ENCODE measurements around the gene INTS1.

The INTS1 gene

DNA sequence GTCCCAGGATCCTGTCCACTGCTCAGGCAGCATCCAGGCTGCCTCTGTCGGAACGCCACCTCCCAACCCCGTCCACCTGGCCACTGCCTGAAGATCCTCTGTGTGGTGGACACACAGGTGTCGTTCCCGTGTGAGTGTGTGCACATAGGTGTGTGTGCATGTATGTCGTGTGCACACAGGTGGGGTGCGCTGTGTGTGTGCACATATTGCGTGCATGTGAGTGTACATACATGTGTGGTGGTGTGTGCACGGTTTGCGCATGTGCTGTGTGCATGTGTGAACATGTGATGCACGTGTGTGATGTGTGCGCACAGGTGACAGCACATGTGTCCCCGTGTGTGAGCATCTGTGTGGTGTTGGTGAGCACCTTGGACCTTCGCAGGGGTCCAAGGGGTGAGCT, 44.8 kb upstream of the INTS1 start:
- no peak for DNase-seq (ENCODE audit: extremely low read depth, low read depth)
- TF ChIP-seq, protein P1, sequence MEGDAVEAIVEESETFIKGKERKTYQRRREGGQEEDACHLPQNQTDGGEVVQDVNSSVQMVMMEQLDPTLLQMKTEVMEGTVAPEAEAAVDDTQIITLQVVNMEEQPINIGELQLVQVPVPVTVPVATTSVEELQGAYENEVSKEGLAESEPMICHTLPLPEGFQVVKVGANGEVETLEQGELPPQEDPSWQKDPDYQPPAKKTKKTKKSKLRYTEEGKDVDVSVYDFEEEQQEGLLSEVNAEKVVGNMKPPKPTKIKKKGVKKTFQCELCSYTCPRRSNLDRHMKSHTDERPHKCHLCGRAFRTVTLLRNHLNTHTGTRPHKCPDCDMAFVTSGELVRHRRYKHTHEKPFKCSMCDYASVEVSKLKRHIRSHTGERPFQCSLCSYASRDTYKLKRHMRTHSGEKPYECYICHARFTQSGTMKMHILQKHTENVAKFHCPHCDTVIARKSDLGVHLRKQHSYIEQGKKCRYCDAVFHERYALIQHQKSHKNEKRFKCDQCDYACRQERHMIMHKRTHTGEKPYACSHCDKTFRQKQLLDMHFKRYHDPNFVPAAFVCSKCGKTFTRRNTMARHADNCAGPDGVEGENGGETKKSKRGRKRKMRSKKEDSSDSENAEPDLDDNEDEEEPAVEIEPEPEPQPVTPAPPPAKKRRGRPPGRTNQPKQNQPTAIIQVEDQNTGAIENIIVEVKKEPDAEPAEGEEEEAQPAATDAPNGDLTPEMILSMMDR (IDR thresholded peaks at IDR 0.05; ENCODE audit: low read depth, low read length): no peak

DNA sequence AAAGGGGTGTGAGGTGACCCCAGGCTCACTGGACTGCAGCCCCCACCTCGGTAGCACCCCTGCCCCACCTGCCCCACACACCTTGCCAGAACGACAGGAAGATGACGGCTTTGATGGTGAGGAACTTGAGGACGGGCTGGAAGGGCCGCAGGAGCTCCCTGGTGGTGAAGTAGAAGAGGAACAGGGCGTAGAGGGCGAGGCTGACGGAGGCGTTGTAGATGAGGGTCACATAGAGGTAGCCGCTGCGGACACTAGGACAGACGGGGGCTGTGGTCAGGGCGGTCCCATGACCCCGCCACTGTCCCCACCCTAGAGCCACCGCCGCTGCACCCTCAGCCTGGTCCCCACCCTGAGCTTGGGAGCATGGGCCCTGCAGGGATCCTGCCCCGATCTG, 44.2 kb upstream of the INTS1 start:
- TF ChIP-seq, protein P1 (IDR thresholded peaks at IDR 0.05; ENCODE audit: low read depth, low read length): no peak
- DNase-seq (ENCODE audit: extremely low read depth, low read depth): no peak

DNA sequence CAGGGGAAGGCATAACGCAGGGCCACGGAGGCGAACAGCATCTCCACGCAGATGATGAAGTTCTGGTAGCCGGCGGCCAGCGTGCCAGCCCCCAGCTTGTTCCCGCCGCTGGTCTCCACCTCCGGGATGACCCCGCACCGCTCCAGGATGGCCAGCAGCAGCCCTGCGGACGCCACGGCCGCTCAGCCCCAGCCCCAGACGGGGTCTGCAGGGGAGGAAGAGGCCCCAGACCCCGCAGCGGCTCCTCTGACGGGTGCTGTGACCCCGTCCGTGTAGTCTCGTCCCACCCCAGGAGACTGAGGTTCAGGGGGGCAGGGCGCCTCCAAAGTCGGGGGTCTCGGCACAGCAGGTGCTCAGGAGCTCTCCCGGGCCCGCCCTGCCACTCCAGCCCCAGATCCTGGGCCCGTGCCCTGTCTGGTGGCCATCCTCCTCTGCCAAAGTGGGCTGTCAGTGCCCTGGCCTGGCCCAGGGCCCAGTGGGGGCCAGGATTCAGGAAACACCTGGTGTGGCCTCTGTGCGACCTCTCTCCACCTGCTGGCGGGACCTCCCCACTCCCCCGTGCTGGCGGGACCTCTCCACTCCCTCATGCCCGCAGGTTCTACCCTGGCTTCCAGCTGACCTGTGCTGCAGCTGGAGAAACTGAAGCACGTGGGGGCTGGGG, 43.7 kb upstream of the INTS1 start:
- DNase-seq (ENCODE audit: extremely low read depth, low read depth): no peak
- TF ChIP-seq, protein P1 (IDR thresholded peaks at IDR 0.05; ENCODE audit: low read depth, low read length): no peak

DNA sequence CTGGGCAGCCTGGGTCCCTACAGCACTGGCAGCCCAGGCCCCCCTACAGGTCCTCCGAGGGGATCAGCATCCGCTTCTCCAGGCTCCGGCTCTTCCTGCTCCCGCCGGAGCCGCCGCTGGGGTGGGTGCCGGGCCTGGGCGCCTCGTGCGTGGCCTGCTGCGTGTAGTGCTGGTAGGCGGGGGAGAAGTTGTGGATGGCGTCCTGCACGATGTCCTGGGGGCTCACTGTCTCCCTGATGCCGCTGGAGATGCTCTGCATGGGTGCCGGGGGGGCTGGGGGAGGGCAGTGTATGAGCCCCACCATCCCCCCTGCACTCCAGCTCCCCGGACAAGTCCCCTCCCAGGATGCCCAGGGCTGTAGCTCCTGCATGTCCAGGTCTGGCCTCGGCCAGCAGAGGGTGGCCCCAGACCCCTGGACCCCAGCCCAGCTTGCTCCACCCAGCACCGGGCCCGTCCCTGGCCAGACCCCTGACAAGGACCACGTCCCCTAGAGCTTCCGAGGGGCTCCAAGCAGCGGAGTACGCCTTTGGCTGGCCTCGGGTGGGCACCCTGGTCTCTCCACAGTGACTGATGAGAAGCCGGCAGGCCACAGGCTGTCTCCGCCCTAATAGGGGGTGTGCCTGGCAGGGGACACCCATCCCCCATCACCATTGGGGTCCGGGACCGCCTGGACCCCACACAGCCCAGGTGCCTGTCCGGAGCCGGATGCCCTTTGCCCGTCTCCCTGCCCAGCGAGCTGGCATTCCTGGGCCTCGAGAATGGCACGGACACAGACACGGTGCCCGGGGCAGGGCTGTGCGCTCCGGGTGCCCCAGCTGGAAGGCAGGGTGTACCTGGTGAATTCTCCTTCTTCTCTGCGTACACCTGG, 43.0 kb upstream of the INTS1 start:
- TF ChIP-seq, protein P1 (IDR thresholded peaks at IDR 0.05; ENCODE audit: low read depth, low read length): no peak
- no peak for DNase-seq (ENCODE audit: extremely low read depth, low read depth)

DNA sequence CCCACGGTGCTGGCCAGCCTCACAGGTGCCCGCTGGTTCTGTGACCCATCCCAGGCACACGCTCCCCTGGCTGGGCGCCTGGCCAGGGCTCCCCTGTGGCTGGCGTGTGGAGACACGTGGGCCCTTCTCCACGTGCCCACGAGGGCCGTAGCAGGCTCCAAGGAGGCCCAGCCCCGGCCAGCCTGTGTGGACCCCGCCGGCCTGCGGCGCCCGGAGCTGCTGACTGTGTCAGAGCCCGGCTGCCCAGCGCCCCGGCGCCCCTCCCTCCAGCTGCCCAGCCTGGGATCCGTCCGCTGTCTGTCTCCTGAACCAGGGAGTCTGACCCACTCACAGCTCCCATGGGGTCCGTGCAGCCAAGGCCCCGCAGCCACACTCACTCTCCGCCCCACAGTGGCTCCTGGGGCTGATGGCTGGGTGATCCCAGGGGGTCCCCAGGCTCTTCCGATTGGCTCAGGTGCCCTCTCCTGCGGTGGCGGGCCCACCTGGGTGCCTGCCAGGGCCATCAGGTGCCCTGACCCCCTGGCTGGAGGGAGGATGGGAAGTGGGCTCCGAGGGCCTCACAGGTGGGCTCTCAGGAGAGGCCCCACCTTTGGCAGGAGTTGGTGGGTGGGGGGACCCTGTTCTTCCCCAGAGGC, 42.2 kb upstream of the INTS1 start:
- DNase-seq (ENCODE audit: extremely low read depth, low read depth): no peak
- TF ChIP-seq, protein P1 (IDR thresholded peaks at IDR 0.05; ENCODE audit: low read depth, low read length): no peak

DNA sequence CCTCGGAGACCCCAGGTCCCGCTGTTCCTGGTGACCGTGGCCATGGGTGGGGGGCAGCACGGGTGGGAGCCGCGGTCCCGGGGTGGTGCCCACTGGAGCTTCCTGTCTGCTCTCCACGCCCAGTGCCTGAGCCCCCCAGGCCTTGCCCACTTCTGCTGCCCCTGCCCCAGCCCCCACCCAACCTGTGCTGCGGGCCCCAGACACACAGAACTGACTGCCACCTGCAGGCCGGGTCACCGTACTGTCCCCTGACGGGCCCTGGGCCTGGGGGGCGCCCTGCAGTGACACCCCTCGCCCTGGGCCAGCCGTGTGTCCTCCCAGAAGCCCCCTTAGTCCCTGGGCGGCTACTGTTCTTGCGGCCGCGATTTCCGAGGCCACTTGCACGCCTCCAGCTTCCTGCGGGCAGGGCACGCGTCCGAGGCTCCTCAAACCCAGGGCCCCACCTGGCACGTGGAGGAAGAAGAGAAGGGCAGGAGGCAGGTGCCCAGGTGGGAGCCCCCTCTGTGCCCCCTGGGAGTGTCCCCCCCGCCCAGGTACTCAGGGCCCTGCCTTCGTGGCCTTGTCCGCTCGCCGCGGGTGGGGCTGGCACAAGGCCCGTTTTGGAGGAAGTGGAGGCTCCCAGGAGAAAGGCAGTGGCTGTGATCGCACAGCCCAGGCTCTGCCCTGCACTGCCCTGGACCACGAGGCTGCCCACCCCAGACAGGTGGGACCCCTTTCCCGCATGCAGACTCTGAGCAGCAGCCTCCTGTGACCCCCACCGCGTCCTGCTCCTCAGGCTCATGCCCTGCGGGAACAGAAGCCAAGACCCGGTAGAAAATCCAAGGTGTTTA, 41.4 kb upstream of the INTS1 start:
- DNase-seq (ENCODE audit: extremely low read depth, low read depth): no peak
- TF ChIP-seq, protein P1 (IDR thresholded peaks at IDR 0.05; ENCODE audit: low read depth, low read length): no peak

All from AG09319 (cell line).